Ishikawa (cell line): ENCODE measurements around the gene SRPK1.

Experiments
- NFIC ChIP-seq: IDR thresholded peaks from 2 replicates; pipeline ENCODE4 v1.6.1; 2012
- REST ChIP-seq: IDR thresholded peaks from 2 replicates; pipeline ENCODE4 v1.6.1; 2012; ENCODE audit warnings: low read depth, mild to moderate bottlenecking
- TAF1 ChIP-seq: IDR thresholded peaks from 2 replicates; pipeline ENCODE4 v1.6.1; 2012; ENCODE audit warnings: low read depth, mild to moderate bottlenecking
- TCF12 ChIP-seq: IDR thresholded peaks from 2 replicates; pipeline ENCODE4 v1.6.1; 2012; ENCODE audit warnings: low read depth
- TF ChIP-seq, protein P1 (sequence below): IDR thresholded peaks from 2 replicates; pipeline ENCODE4 v1.6.1; 2012
- TF ChIP-seq, protein P2 (sequence below): IDR thresholded peaks from 2 replicates; pipeline ENCODE4 v1.6.1; 2012

DNA sequence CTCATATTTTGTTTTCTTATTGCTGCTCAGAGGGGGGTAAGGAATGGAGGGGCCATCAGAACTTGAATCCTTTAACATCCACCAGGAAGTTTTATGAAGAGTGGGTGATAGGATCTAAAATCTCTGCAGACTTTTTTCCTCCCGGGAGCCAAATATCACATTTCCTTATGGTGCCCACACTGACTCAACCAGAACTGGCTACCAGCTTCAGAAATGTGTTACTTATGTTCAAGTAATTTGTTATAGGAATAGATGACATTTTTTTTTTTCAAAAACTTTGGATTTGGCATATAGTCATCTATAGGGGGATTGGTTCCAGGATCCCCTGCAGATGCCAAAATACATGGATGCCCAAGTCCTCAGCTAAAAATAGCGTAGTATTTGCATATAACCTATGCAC, 97.3 kb downstream of the SRPK1 start:
- TF ChIP-seq TCF12 (no peak), TAF1 (no peak), REST (no peak), NFIC (no peak)
- TF ChIP-seq, protein P1, sequence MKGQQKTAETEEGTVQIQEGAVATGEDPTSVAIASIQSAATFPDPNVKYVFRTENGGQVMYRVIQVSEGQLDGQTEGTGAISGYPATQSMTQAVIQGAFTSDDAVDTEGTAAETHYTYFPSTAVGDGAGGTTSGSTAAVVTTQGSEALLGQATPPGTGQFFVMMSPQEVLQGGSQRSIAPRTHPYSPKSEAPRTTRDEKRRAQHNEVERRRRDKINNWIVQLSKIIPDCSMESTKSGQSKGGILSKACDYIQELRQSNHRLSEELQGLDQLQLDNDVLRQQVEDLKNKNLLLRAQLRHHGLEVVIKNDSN, result no peak
- TF ChIP-seq, protein P2, sequence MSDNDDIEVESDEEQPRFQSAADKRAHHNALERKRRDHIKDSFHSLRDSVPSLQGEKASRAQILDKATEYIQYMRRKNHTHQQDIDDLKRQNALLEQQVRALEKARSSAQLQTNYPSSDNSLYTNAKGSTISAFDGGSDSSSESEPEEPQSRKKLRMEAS, result no peak
